ENCODE results near the gene EPHA6.
"Not testable (repeated sequence)": the region's sequence is repeated elsewhere in the genome, so short reads cannot be mapped to it uniquely, and the experiment has no call there.

EPHA6 gene

GRCh38 chr3:96900566-96900965, 86.2 kb downstream of the EPHA6 start:
- TF ChIP-seq, protein P1, sequence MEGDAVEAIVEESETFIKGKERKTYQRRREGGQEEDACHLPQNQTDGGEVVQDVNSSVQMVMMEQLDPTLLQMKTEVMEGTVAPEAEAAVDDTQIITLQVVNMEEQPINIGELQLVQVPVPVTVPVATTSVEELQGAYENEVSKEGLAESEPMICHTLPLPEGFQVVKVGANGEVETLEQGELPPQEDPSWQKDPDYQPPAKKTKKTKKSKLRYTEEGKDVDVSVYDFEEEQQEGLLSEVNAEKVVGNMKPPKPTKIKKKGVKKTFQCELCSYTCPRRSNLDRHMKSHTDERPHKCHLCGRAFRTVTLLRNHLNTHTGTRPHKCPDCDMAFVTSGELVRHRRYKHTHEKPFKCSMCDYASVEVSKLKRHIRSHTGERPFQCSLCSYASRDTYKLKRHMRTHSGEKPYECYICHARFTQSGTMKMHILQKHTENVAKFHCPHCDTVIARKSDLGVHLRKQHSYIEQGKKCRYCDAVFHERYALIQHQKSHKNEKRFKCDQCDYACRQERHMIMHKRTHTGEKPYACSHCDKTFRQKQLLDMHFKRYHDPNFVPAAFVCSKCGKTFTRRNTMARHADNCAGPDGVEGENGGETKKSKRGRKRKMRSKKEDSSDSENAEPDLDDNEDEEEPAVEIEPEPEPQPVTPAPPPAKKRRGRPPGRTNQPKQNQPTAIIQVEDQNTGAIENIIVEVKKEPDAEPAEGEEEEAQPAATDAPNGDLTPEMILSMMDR (IDR thresholded peaks at IDR 0.05; ENCODE audit: low read depth, low read length) = no peak
- no peak for DNase-seq (ENCODE audit: extremely low read depth, low read depth)

DNA sequence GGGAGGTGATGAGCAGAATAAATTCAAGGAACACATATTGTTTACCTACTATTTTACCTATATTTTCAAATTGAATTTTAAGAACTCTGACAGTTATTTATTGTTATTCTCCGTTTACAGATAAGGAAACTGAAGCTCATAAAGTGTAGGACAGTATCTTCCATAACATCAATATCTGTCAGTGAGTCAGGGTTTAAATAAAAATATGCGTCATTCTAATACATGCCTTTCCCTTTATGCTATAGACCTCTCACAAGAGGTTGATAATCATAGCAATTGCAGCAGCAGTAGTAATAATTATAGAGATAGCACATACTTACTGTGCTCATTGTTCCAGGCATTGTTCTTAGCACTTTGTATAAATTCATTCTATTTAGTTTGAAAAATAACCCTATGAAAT, 101.1 kb downstream of the EPHA6 start:
- TF ChIP-seq, protein P1 (IDR thresholded peaks at IDR 0.05; ENCODE audit: low read depth, low read length) = no peak
- DNase-seq (ENCODE audit: extremely low read depth, low read depth) = no peak

GRCh38 chr3:96931119-96931862, 116.9 kb downstream of the EPHA6 start:
- DNase-seq (ENCODE audit: extremely low read depth, low read depth) = no peak
- TF ChIP-seq, protein P1 (IDR thresholded peaks at IDR 0.05; ENCODE audit: low read depth, low read length) = no peak

DNA sequence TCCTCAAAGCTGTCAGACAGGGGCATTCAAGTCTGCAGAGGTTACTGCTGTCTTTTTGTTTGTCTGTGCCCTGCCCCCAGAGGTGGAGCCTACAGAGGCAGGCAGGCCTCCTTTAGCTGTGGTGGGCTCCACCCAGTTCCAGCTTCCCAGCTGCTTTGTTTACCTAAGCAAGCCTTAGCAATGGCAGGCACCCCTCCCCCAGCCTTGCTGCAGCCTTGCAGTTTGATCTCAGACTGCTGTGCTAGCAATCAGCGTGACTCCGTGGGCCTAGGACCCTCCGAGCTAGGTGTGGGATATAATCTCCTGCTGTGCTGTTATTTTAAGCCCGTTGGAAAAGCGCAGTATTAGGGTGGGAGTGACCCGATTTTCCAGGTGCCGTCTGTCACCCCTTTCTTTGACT, 127.7 kb downstream of the EPHA6 start:
- DNase-seq (ENCODE audit: extremely low read depth, low read depth) = not testable (repeated sequence)

GRCh38 chr3:96958856-96959255, 144.5 kb downstream of the EPHA6 start:
- no peak for DNase-seq (ENCODE audit: extremely low read depth, low read depth)
- TF ChIP-seq, protein P1 (IDR thresholded peaks at IDR 0.05; ENCODE audit: low read depth, low read length) = no peak

GRCh38 chr3:96959474-96959873, 145.1 kb downstream of the EPHA6 start:
- TF ChIP-seq, protein P1 (IDR thresholded peaks at IDR 0.05; ENCODE audit: low read depth, low read length) = no peak

DNA sequence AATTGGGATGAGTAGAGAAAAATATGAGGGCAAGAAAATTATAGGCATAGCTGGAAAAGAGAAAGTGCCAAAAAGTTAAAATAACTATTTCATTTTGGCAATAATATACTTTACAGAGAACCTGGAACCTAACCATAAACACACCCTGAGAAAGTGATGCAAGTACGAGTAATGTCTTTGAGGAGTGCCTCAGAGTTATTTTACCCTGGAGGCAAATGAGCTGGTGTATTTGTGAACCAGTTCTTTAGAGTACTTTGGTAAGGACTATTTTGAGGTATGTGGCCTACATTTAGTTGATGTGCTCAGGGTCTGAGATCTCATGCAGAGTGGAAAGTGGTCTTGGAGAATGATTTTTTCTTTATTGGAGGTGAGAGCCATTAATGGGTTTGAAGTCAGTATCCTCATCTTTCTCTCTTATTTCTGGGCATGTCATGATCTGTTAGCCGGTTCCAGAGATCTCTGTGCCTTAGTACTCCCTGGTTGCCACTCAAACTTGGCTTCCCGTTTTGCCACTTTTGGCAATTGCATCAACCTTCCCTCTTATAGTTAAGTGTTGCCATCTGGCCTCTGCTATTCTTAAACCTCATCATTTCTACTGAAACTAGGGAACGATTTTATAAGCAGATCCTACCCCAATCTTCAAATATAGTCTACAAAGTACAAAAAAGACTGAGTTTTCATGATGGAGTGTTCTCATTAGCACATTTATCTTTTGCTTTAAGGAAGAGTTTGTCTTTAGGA, 145.7 kb downstream of the EPHA6 start:
- TF ChIP-seq, protein P1 (IDR thresholded peaks at IDR 0.05; ENCODE audit: low read depth, low read length) = no peak
- DNase-seq (ENCODE audit: extremely low read depth, low read depth) = no peak

More at GRCh38 chr3:96959474-96959873, 145.1 kb downstream of the EPHA6 start:
- no peak for DNase-seq (ENCODE audit: extremely low read depth, low read depth)
